Progenitor cell of endocrine pancreas (in vitro differentiated cells): ENCODE data around the gene PCSK1N. TPM values are rescaled to one million over a fixed set of nuclear protein-coding genes. Genes with fewer than 3 reads are reported as not detected.

Experiments used
- DNase-seq: peaks from one replicate; pipeline ENCODE4 v3.0.0; 2021; ENCODE audit warnings: low spot score; ENCODE audit not compliant: unreplicated experiment
- H3K27ac Mint-ChIP-seq: 2 replicates; pipeline ENCODE4 v1.8.0; 2021; ENCODE audit warnings: mild to moderate bottlenecking, moderate library complexity, mixed read lengths
- H3K27me3 Mint-ChIP-seq: 2 replicates; pipeline ENCODE4 v1.8.0; 2021; ENCODE audit warnings: mixed read lengths
- H3K36me3 Mint-ChIP-seq: 2 replicates; pipeline ENCODE4 v1.8.0; 2022; ENCODE audit warnings: mixed read lengths; ENCODE audit not compliant: insufficient read depth
- H3K4me1 Mint-ChIP-seq: 2 replicates; pipeline ENCODE4 v1.8.0; 2021; ENCODE audit warnings: low read depth, mixed read lengths
- H3K4me3 Mint-ChIP-seq: 2 replicates; pipeline ENCODE4 v1.8.0; 2021; ENCODE audit warnings: low read depth, mild to moderate bottlenecking, moderate library complexity, mixed read lengths
- H3K9me3 Mint-ChIP-seq: 2 replicates; pipeline ENCODE4 v1.8.0; 2021; ENCODE audit warnings: low read depth, mixed read lengths
- CTCF ChIP-seq: fragments of 200-600 bp; sonication (generic); IDR thresholded peaks from one replicate; pipeline ENCODE4 v1.5.0; 2021; ENCODE audit warnings: antibody characterized with exemption, mild to moderate bottlenecking; ENCODE audit not compliant: unreplicated experiment
- total RNA-seq: library from RNA; stranded (reverse); gene quantifications from 2 replicates; pipeline ENCODE4 v1.2.1, GENCODE V29; 2021

Gene PCSK1N
- total RNA-seq, 1 donor from 2014 or later: 58.3 TPM

- H3K27me3 Mint-ChIP-seq: no peaks in the 10 kb centered on the region
- no peak for TF ChIP-seq CTCF
- H3K4me3 Mint-ChIP-seq: no peak overlapping the region
- peaks cover 32% of the 10 kb centered on the region for H3K9me3 Mint-ChIP-seq
- H3K36me3 Mint-ChIP-seq: peaks cover 3% of the 10 kb centered on the region
- H3K27ac Mint-ChIP-seq: no peak overlapping the region
- DNase-seq: no peak
- H3K4me1 Mint-ChIP-seq: peaks cover 2% of the 10 kb centered on the region
Measured at GRCh38 chrX:48852857-48853256, 17.4 kb upstream of the PCSK1N start.

- no peak overlapping the region for H3K4me3 Mint-ChIP-seq
- H3K4me1 Mint-ChIP-seq: no peaks in the 10 kb centered on the region
- no peak for TF ChIP-seq CTCF
- no peak for DNase-seq
- no peaks in the 10 kb centered on the region for H3K27me3 Mint-ChIP-seq
- H3K9me3 Mint-ChIP-seq: peaks cover 28% of the 10 kb centered on the region
- H3K36me3 Mint-ChIP-seq: peaks cover 3% of the 10 kb centered on the region
- no peak overlapping the region for H3K27ac Mint-ChIP-seq
Measured at GRCh38 chrX:48848847-48849246, 13.4 kb upstream of the PCSK1N start.

GRCh38 chrX:48839686-48840085, 4.3 kb upstream of the PCSK1N start:
- H3K27ac Mint-ChIP-seq: no peak overlapping the region
- no peaks in the 10 kb centered on the region for H3K36me3 Mint-ChIP-seq
- no peak for DNase-seq
- no peak for TF ChIP-seq CTCF
- peaks cover 7% of the 10 kb centered on the region for H3K27me3 Mint-ChIP-seq
- no peaks in the 10 kb centered on the region for H3K4me1 Mint-ChIP-seq
- H3K9me3 Mint-ChIP-seq: peaks cover 8% of the 10 kb centered on the region
- H3K4me3 Mint-ChIP-seq: no peak overlapping the region

- H3K27ac Mint-ChIP-seq: no peak overlapping the region
- peaks cover 48% of the 10 kb centered on the region for H3K27me3 Mint-ChIP-seq
- DNase-seq: no peak
- peaks cover 4% of the 10 kb centered on the region for H3K9me3 Mint-ChIP-seq
- no peaks in the 10 kb centered on the region for H3K36me3 Mint-ChIP-seq
- H3K4me1 Mint-ChIP-seq: no peaks in the 10 kb centered on the region
- no peak for TF ChIP-seq CTCF
- H3K4me3 Mint-ChIP-seq: peak overlapping the region; percentile 71
Measured at GRCh38 chrX:48834383-48834709, 1.1 kb downstream of the PCSK1N start.

- Mint-ChIP-seq H3K27me3 (peaks cover 52% of the 10 kb centered on the region), H3K4me3 (peak overlapping the region; percentile 71), H3K27ac (no peak overlapping the region), H3K9me3 (peaks cover 4% of the 10 kb centered on the region), H3K36me3 (peaks cover under 1% of the 10 kb centered on the region), H3K4me1 (no peaks in the 10 kb centered on the region)
- DNase-seq: no peak
- TF ChIP-seq CTCF: no peak
Measured at GRCh38 chrX:48833542-48834138, 1.8 kb downstream of the PCSK1N start.
